ENCODE measurements around the gene LRBA. TPM values are rescaled to one million over a fixed set of nuclear protein-coding genes. Genes with fewer than 3 reads are reported as not detected.
A peak's percentile ranks its signal among the peaks of the same experiment; 100 is the strongest.

The LRBA gene
- total and polyA plus RNA-seq, 4 donors: 11.8 to 149 (median 34.2) TPM

DNA sequence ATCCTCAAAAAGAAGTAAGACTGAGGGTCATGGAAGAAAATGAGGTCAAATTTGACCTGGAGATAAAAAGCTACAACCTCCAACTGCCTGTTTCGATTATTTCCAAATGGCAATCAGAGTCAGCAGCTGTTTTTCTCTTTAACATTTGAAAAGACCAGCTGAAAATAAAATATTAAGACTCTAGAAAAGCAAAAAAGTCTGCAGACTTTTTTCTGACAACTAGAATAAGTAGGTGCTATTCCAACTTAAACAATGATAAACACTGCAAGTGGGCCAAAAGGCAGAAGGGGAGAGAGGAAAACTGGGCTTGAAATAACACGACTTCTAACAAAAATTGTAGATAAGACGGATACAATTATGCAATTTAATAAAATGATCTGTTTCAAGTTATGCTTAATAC is 110.4 kb downstream of the LRBA start:
- peak; percentile 15 to 90 (median 87) for DNase-seq
- H3K4me1 ChIP-seq (ENCODE audit: control insufficient read depth in 5 of 5, insufficient read depth in 5 of 5, low read length in 5 of 5): peaks cover 0 to 25% (median 4%) of the 10 kb centered on the region in 5 donors
- peaks cover 1 to 6% (median 4%) of the 10 kb centered on the region in 4 donors for H3K36me3 ChIP-seq (ENCODE audit: control insufficient read depth in 4 of 4, insufficient read depth in 4 of 4, low read length in 4 of 4)
- ATAC-seq (ENCODE audit: insufficient read depth, low FRiP score): no peak
- H3K9me3 ChIP-seq (ENCODE audit: control insufficient read depth in 4 of 4, insufficient read depth in 3 of 4, low read length in 3 of 4): no peaks in the 10 kb centered on the region
- no peak overlapping the region for H3K27ac ChIP-seq (ENCODE audit: low read depth in 1 of 2, low read length in 1 of 2)
- no peak overlapping the region for H3K4me3 ChIP-seq
- 82 to 88% methylated on average over 3 of the region's 3 CpGs for WGBS, 2 donors
- H3K9ac ChIP-seq (ENCODE audit: insufficient read depth in 1 of 2, low read length in 2 of 2): no peak overlapping the region
- TF ChIP-seq, protein P1, sequence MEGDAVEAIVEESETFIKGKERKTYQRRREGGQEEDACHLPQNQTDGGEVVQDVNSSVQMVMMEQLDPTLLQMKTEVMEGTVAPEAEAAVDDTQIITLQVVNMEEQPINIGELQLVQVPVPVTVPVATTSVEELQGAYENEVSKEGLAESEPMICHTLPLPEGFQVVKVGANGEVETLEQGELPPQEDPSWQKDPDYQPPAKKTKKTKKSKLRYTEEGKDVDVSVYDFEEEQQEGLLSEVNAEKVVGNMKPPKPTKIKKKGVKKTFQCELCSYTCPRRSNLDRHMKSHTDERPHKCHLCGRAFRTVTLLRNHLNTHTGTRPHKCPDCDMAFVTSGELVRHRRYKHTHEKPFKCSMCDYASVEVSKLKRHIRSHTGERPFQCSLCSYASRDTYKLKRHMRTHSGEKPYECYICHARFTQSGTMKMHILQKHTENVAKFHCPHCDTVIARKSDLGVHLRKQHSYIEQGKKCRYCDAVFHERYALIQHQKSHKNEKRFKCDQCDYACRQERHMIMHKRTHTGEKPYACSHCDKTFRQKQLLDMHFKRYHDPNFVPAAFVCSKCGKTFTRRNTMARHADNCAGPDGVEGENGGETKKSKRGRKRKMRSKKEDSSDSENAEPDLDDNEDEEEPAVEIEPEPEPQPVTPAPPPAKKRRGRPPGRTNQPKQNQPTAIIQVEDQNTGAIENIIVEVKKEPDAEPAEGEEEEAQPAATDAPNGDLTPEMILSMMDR (IDR thresholded peaks at IDR 0.05; ENCODE audit: control extremely low read depth, extremely low read depth): no peak
- no peaks in the 10 kb centered on the region for H3K27me3 ChIP-seq (ENCODE audit: control insufficient read depth in 3 of 3, insufficient read depth in 3 of 3, low read length in 2 of 3)

DNA sequence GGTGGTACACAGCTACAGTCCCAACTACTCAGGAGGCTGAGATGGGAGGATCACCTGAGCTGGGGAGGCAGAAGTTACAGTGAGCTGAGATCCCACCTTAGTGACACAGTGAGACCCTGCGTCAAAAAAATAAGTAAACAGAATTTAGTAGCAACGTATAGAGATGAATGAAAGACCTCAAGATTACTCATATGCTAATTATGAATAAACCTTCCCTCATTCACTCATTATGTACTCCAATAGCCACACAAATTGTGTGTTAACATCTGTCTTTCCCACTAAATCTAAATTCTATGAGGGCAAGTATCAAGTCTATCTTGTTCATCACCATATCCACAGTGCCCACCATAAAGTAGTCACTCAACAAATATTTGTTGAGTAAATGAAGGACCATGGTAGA is 111.5 kb downstream of the LRBA start:
- H3K4me1 ChIP-seq (ENCODE audit: control insufficient read depth in 5 of 5, insufficient read depth in 5 of 5, low read length in 5 of 5): peaks cover 0 to 25% (median 4%) of the 10 kb centered on the region in 5 donors
- TF ChIP-seq, protein P1 (IDR thresholded peaks at IDR 0.05; ENCODE audit: control extremely low read depth, extremely low read depth): no peak
- DNase-seq (no peak), ATAC-seq (ENCODE audit: insufficient read depth, low FRiP score) (no peak)
- no peak overlapping the region for H3K9ac ChIP-seq (ENCODE audit: insufficient read depth in 1 of 2, low read length in 2 of 2)
- no peak overlapping the region for H3K4me3 ChIP-seq
- 76 to 89% methylated on average over 2 of the region's 2 CpGs for WGBS, 2 donors
- H3K9me3 ChIP-seq (ENCODE audit: control insufficient read depth in 4 of 4, insufficient read depth in 3 of 4, low read length in 3 of 4): no peaks in the 10 kb centered on the region
- peaks cover 1 to 11% (median 9%) of the 10 kb centered on the region in 4 donors for H3K36me3 ChIP-seq (ENCODE audit: control insufficient read depth in 4 of 4, insufficient read depth in 4 of 4, low read length in 4 of 4)
- H3K27me3 ChIP-seq (ENCODE audit: control insufficient read depth in 3 of 3, insufficient read depth in 3 of 3, low read length in 2 of 3): no peaks in the 10 kb centered on the region
- no peak overlapping the region for H3K27ac ChIP-seq (ENCODE audit: low read depth in 1 of 2, low read length in 1 of 2)

DNA sequence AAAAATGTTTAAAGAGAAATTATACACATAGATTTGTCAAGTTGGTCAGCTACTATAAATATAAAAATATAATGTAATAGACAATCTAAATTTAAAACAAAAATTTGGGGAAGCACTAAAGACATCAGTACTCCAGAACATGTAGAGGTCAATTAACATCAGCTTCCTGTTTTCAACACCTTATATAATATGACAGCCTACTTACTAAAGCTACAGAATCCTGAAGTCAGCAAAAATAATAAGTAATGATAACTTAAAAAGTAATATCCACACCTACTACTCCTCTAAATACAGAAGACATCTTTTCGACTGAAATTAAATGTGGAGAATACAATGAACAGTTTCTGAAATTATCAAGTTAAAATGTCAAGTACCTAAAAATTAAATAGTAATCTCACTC is 118.6 kb downstream of the LRBA start:
- WGBS, 2 donors: 61 to 87% methylated on average over 1 of the region's 1 CpG
- Histone ChIP-seq H3K27me3 (ENCODE audit: control insufficient read depth in 3 of 3, insufficient read depth in 3 of 3, low read length in 2 of 3) (no peaks in the 10 kb centered on the region), H3K9me3 (ENCODE audit: control insufficient read depth in 4 of 4, insufficient read depth in 3 of 4, low read length in 3 of 4) (no peaks in the 10 kb centered on the region), H3K9ac (ENCODE audit: insufficient read depth in 1 of 2, low read length in 2 of 2) (no peak overlapping the region), H3K27ac (ENCODE audit: low read depth in 1 of 2, low read length in 1 of 2) (no peak overlapping the region), H3K4me1 (ENCODE audit: control insufficient read depth in 5 of 5, insufficient read depth in 5 of 5, low read length in 5 of 5) (peaks cover 0 to 4% (median 0%) of the 10 kb centered on the region in 5 donors), H3K36me3 (ENCODE audit: control insufficient read depth in 4 of 4, insufficient read depth in 4 of 4, low read length in 4 of 4) (peaks cover 2 to 9% (median 6%) of the 10 kb centered on the region in 4 donors), H3K4me3 (no peak overlapping the region)
- TF ChIP-seq, protein P1 (IDR thresholded peaks at IDR 0.05; ENCODE audit: control extremely low read depth, extremely low read depth): no peak
- DNase-seq (peak in 2 of 3 donors; percentile 27 to 28), ATAC-seq (ENCODE audit: insufficient read depth, low FRiP score) (no peak)

DNA sequence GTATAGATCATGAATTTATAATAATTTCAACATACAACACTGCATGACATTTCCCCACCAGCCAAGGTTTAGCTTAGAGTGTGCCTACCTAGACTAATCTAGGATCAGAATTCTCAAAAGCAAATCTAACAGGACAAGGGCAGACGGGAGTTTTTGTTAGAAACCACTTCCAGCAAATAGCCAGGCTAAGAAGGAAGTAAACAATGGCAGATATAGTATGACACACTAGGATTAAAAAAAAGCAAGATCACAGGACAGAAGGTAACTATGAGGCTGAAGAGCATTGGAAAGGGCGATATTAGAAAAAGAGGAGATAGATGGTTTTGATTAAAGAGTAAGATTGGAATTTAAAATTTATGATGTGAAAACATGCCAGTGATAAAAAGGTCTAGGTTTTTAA is 124.8 kb downstream of the LRBA start:
- no peak for ATAC-seq (ENCODE audit: insufficient read depth, low FRiP score)
- 64 to 82% methylated on average over 2 of the region's 2 CpGs for WGBS, 2 donors
- no peaks in the 10 kb centered on the region for H3K4me1 ChIP-seq (ENCODE audit: control insufficient read depth in 5 of 5, insufficient read depth in 5 of 5, low read length in 5 of 5)
- H3K9me3 ChIP-seq (ENCODE audit: control insufficient read depth in 4 of 4, insufficient read depth in 3 of 4, low read length in 3 of 4): no peaks in the 10 kb centered on the region
- no peak overlapping the region for H3K9ac ChIP-seq (ENCODE audit: insufficient read depth in 1 of 2, low read length in 2 of 2)
- H3K4me3 ChIP-seq: no peak overlapping the region
- H3K36me3 ChIP-seq (ENCODE audit: control insufficient read depth in 4 of 4, insufficient read depth in 4 of 4, low read length in 4 of 4): peaks cover 0 to 4% (median 0%) of the 10 kb centered on the region in 4 donors
- DNase-seq: no peak
- TF ChIP-seq, protein P1 (IDR thresholded peaks at IDR 0.05; ENCODE audit: control extremely low read depth, extremely low read depth): no peak
- no peaks in the 10 kb centered on the region for H3K27me3 ChIP-seq (ENCODE audit: control insufficient read depth in 3 of 3, insufficient read depth in 3 of 3, low read length in 2 of 3)
- no peak overlapping the region for H3K27ac ChIP-seq (ENCODE audit: low read depth in 1 of 2, low read length in 1 of 2)
